H1 (cell line): ENCODE results near the gene PHYH. TPM values are rescaled to one million over a fixed set of nuclear protein-coding genes. Genes with fewer than 3 reads are reported as not detected.

Source experiments
- CTCF ChIA-PET: fragments of 300-600 bp; sonication (Branson Sonifier 250); formaldehyde crosslinking; loops from one replicate; lab custom pipeline; 2021; ENCODE audit not compliant: partially characterized antibody; lab: Charles Lee
- POLR2A ChIA-PET: fragments of 300-600 bp; sonication (Branson Sonifier 250); formaldehyde crosslinking; loops from one replicate; lab custom pipeline; 2021; ENCODE audit warnings: inconsistent platforms; ENCODE audit not compliant: partially characterized antibody; lab: Charles Lee
- DNase-seq, 2 experiments: peaks; one replicate each; pipeline versions ENCODE4 v3.0.0 to v3.0.0-alpha.2; 2010 to 2022; ENCODE audit warnings: low spot score in 2 of 2, low read depth in 1 of 2, mixed read lengths in 1 of 2
- FAIRE-seq: peaks from 2 replicates; lab custom pipeline; 2011; peaks lifted over from hg19 to GRCh38; lab: Jason Lieb, UNC
- H2AFZ ChIP-seq: 2 replicates; pipeline ENCODE4 v1.8.1; 2012; ENCODE audit warnings: low read length, inconsistent platforms
- H2AK5ac ChIP-seq: 2 replicates; pipeline ENCODE4 v1.6.1; 2013; ENCODE audit warnings: low read depth, low read length
- H2BK120ac ChIP-seq: replicated peaks from 2 replicates; pipeline ENCODE3; 2013; ENCODE audit warnings: low read depth, low read length, inconsistent platforms
- H2BK12ac ChIP-seq: 2 replicates; pipeline ENCODE4 v1.6.1; 2013; ENCODE audit warnings: low read depth, low read length
- H2BK15ac ChIP-seq: 2 replicates; pipeline ENCODE4 v1.6.1; 2013; ENCODE audit warnings: low read length
- H2BK20ac ChIP-seq: 2 replicates; pipeline ENCODE4 v1.6.1; 2013; ENCODE audit warnings: low read length
- H2BK5ac ChIP-seq: 2 replicates; pipeline ENCODE4 v1.6.1; 2013; ENCODE audit warnings: low read depth, low read length
- H3K14ac ChIP-seq: 2 replicates; pipeline ENCODE4 v1.6.1; 2013; ENCODE audit warnings: inconsistent platforms; ENCODE audit not compliant: insufficient read length
- H3K18ac ChIP-seq: 2 replicates; pipeline ENCODE4 v1.6.1; 2013; ENCODE audit warnings: low read length; ENCODE audit errors: extremely low read depth
- H3K23ac ChIP-seq: 2 replicates; pipeline ENCODE4 v1.6.1; 2013; ENCODE audit warnings: inconsistent platforms; ENCODE audit not compliant: insufficient read length
- H3K23me2 ChIP-seq: 2 replicates; pipeline ENCODE4 v1.6.1; 2013; ENCODE audit warnings: low read depth, low read length
- H3K27ac ChIP-seq: 2 replicates; pipeline ENCODE4 v1.6.1; 2011; ENCODE audit warnings: low read depth, low read length, inconsistent platforms
- H3K27me3 ChIP-seq, 4 experiments: replicated peaks in 1 of 4; 1 replicate in 1 of 4; 2 replicates in 3 of 4; pipeline versions ENCODE4 v1.6.1 to v1.8.1; 2011 to 2013; ENCODE audit warnings: low read length in 3 of 4, mild to moderate bottlenecking in 3 of 4, inconsistent platforms in 2 of 4, mixed read lengths in 2 of 4, moderate library complexity in 1 of 4; ENCODE audit not compliant: control insufficient read depth in 3 of 4, insufficient read depth in 3 of 4; ENCODE audit errors: extremely low read depth in 1 of 4
- H3K36me3 ChIP-seq, 4 experiments: 2 replicates each; pipeline versions ENCODE4 v1.6.1 to v1.8.1; 2011 to 2013; ENCODE audit warnings: mild to moderate bottlenecking in 4 of 4, low read length in 3 of 4, moderate library complexity in 2 of 4, control low read depth in 1 of 4, inconsistent platforms in 1 of 4; ENCODE audit not compliant: insufficient read depth in 4 of 4, control insufficient read depth in 2 of 4
- H3K4ac ChIP-seq: replicated peaks from 2 replicates; pipeline ENCODE3; 2013; ENCODE audit warnings: low read length, low read depth, mixed read lengths, inconsistent platforms; ENCODE audit not compliant: insufficient read length
- H3K4me1 ChIP-seq, 4 experiments: replicated peaks in 1 of 4; 1 replicate in 1 of 4; 2 replicates in 3 of 4; pipeline versions ENCODE4 v1.6.1 to v1.8.1; 2011 to 2013; ENCODE audit warnings: low read length in 3 of 4, inconsistent platforms in 2 of 4, mixed read lengths in 1 of 4; ENCODE audit not compliant: insufficient read depth in 4 of 4, control insufficient read depth in 3 of 4
- H3K4me2 ChIP-seq, 2 experiments: 2 replicates each; pipeline versions ENCODE4 v1.6.1 to v1.8.1; 2011 to 2013; ENCODE audit warnings: low read depth in 2 of 2, low read length in 2 of 2, control low read depth in 1 of 2, inconsistent platforms in 1 of 2, mild to moderate bottlenecking in 1 of 2; ENCODE audit not compliant: insufficient read depth in 1 of 2
- H3K4me3 ChIP-seq, 4 experiments: fragments of 200-600, 300-600 bp in 1 of 4; sonication (generic), shearing (Covaris generic), sonication (Bioruptor Twin) in 1 of 4; 2 replicates each; pipeline versions ENCODE4 v1.5.1 to v1.8.1; 2011 to 2016; ENCODE audit warnings: low read length in 4 of 4, low read depth in 3 of 4, control low read depth in 2 of 4, inconsistent platforms in 2 of 4, mild to moderate bottlenecking in 2 of 4, mixed read lengths in 1 of 4, moderate library complexity in 1 of 4; ENCODE audit not compliant: insufficient read depth in 2 of 4; ENCODE audit errors: extremely low read depth in 1 of 4
- H3K56ac ChIP-seq: replicated peaks from 2 replicates; pipeline ENCODE3; 2013; ENCODE audit warnings: low read depth, mild to moderate bottlenecking, mixed read lengths, low read length, inconsistent platforms; ENCODE audit not compliant: insufficient read length
- H3K79me1 ChIP-seq: 2 replicates; pipeline ENCODE4 v1.6.1; 2013; ENCODE audit warnings: low read depth, low read length, control low read depth
- H3K79me2 ChIP-seq, 2 experiments: 2 replicates each; pipeline versions ENCODE4 v1.6.1 to v1.8.1; 2012 to 2013; ENCODE audit warnings: low read length in 2 of 2, mild to moderate bottlenecking in 2 of 2, inconsistent platforms in 1 of 2; ENCODE audit not compliant: insufficient read depth in 2 of 2, control insufficient read depth in 1 of 2
- H3K9ac ChIP-seq, 4 experiments: replicated peaks in 1 of 4; 1 replicate in 1 of 4; 2 replicates in 3 of 4; pipeline versions ENCODE4 v1.6.1 to v1.8.1; 2011 to 2013; ENCODE audit warnings: low read depth in 3 of 4, low read length in 3 of 4, control low read depth in 2 of 4, mild to moderate bottlenecking in 2 of 4, moderate library complexity in 2 of 4, inconsistent platforms in 1 of 4; ENCODE audit errors: extremely low read depth in 1 of 4
- H3K9me3 ChIP-seq, 2 experiments: 2 replicates each; pipeline versions ENCODE4 v1.6.1 to v1.8.1; 2012 to 2013; ENCODE audit warnings: mild to moderate bottlenecking in 2 of 2, moderate library complexity in 2 of 2, control low read depth in 1 of 2, inconsistent platforms in 1 of 2, low read depth in 1 of 2, low read length in 1 of 2, mixed read lengths in 1 of 2; ENCODE audit not compliant: insufficient read depth in 2 of 2
- H4K20me1 ChIP-seq, 2 experiments: replicated peaks in 1 of 2; 2 replicates each; pipeline versions ENCODE3 to v1.8.1; 2011 to 2013; ENCODE audit warnings: inconsistent platforms in 2 of 2, low read length in 2 of 2, mild to moderate bottlenecking in 1 of 2; ENCODE audit not compliant: insufficient read depth in 2 of 2, control insufficient read depth in 1 of 2
- H4K5ac ChIP-seq: 2 replicates; pipeline ENCODE4 v1.6.1; 2013; ENCODE audit warnings: low read length, low read depth, mixed read lengths, inconsistent platforms; ENCODE audit not compliant: insufficient read length
- H4K8ac ChIP-seq: 2 replicates; pipeline ENCODE4 v1.8.0; 2013; ENCODE audit warnings: mild to moderate bottlenecking, moderate library complexity, low read length, inconsistent platforms; ENCODE audit not compliant: insufficient read depth; ENCODE audit errors: extremely low read depth
- H4K91ac ChIP-seq: replicated peaks from 2 replicates; pipeline ENCODE3; 2013; ENCODE audit warnings: low read length, mixed read lengths, inconsistent platforms; ENCODE audit not compliant: insufficient read length
- CREB1 ChIP-seq: IDR thresholded peaks from 2 replicates; pipeline ENCODE4 v1.6.1; 2012; ENCODE audit warnings: inconsistent platforms
- CTBP2 ChIP-seq: IDR thresholded peaks from 2 replicates; pipeline ENCODE4 v1.7.0; 2011; ENCODE audit warnings: borderline replicate concordance, mild to moderate bottlenecking, moderate library complexity, mixed read lengths, low read length; ENCODE audit not compliant: insufficient read depth, insufficient read length
- EGR1 ChIP-seq: IDR thresholded peaks from 2 replicates; pipeline ENCODE4 v1.6.1; 2011; ENCODE audit warnings: low read depth, low read length, borderline replicate concordance
- EP300 ChIP-seq, 2 experiments: IDR thresholded peaks; 1 replicate in 1 of 2; 2 replicates in 1 of 2; pipeline ENCODE4 v1.6.1; 2011 to 2012; ENCODE audit warnings: low read depth in 2 of 2, low read length in 2 of 2, mild to moderate bottlenecking in 2 of 2, borderline replicate concordance in 1 of 2, inconsistent platforms in 1 of 2, moderate library complexity in 1 of 2
- EZH2 ChIP-seq: fragments of 200-600 bp; sonication (generic); IDR thresholded peaks from 2 replicates; pipeline ENCODE4 v1.7.1; 2012; ENCODE audit warnings: low read depth, mild to moderate bottlenecking, moderate library complexity, low read length, inconsistent platforms; ENCODE audit not compliant: severe bottlenecking
- JUN ChIP-seq: IDR thresholded peaks from 2 replicates; pipeline ENCODE4 v1.6.1; 2011; ENCODE audit warnings: low read depth, mild to moderate bottlenecking, improper control_type of control experiment, low read length
- POLR2A ChIP-seq, 2 experiments: IDR thresholded peaks; 1 replicate in 1 of 2; 2 replicates in 1 of 2; pipeline ENCODE4 v1.6.1; 2011; ENCODE audit warnings: low read depth in 2 of 2, low read length in 2 of 2, mild to moderate bottlenecking in 2 of 2; ENCODE audit errors: control extremely low read depth in 1 of 2
- POLR2AphosphoS5 ChIP-seq: IDR thresholded peaks from 2 replicates; pipeline ENCODE4 v1.6.1; 2011; ENCODE audit warnings: low read depth, low read length
- RAD21 ChIP-seq, 2 experiments: IDR thresholded peaks in 1 of 2; conservative IDR thresholded peaks in 1 of 2; 2 replicates each; pipeline ENCODE4 v1.6.1; 2011; ENCODE audit warnings: low read depth in 2 of 2, low read length in 2 of 2, improper control_type of control experiment in 1 of 2, inconsistent platforms in 1 of 2, mild to moderate bottlenecking in 1 of 2, moderate library complexity in 1 of 2
- SIX5 ChIP-seq: IDR thresholded peaks from 2 replicates; pipeline ENCODE4 v1.6.1; 2011; ENCODE audit warnings: mild to moderate bottlenecking, low read depth, low read length
- SP1 ChIP-seq: IDR thresholded peaks from 2 replicates; pipeline ENCODE4 v1.6.1; 2011; ENCODE audit warnings: low read depth, low read length
- SP4 ChIP-seq: IDR thresholded peaks from 2 replicates; pipeline ENCODE4 v1.6.1; 2012; ENCODE audit warnings: low read length, inconsistent platforms
- WGBS, 2 experiments: shearing (Covaris generic) in 1 of 2; methylation state at CpG; one replicate each; pipeline versions ENCODE4 v1.1.6 to v1.1.7; 2013 to 2015; ENCODE audit warnings: low lambda C conversion rate in 2 of 2, mixed read lengths in 2 of 2, inconsistent platforms in 1 of 2, low coverage in 1 of 2, missing lambda C conversion rate in 1 of 2; ENCODE audit not compliant: insufficient replicate concordance in 2 of 2, insufficient coverage in 1 of 2, insufficient read length in 1 of 2; ENCODE audit errors: extremely low coverage in 1 of 2, missing lambda C conversion rate in 1 of 2; 5-methylcytosine and 5-hydroxymethylcytosine counted together
- polyA plus RNA-seq, 7 experiments: library from polyadenylated mRNA; depleted of rRNA in 3 of 7; stranded (reverse) in 5 of 7; unstranded in 2 of 7; fragments of >200 nt in 5 of 7; fragments of 200-250 nt in 2 of 7; gene quantifications; 1 replicate in 5 of 7; 2 replicates in 1 of 7; 4 replicates in 1 of 7; pipeline versions ENCODE4 v1.2.1 to v1.2.3, GENCODE V29; 2011 to 2013; ENCODE audit warnings: missing spikeins in 2 of 7, mixed read lengths in 2 of 7
- total RNA-seq: library from RNA; stranded (reverse); fragmentation: NEBNext Ultra II Directional; extraction: Animal tissue kit (Norgen Biotek cat#: 25700); gene quantifications from 2 replicates; pipeline ENCODE4 v1.2.1, GENCODE V29; 2021
- TF ChIP-seq, protein P1 (sequence below): IDR thresholded peaks from 2 replicates; pipeline ENCODE4 v1.6.1; 2011; ENCODE audit warnings: low read depth, mild to moderate bottlenecking, low read length; ENCODE audit not compliant: insufficient read depth
- TF ChIP-seq, protein P2 (sequence below): IDR thresholded peaks from 2 replicates; pipeline ENCODE4 v1.6.1; 2012; ENCODE audit warnings: inconsistent platforms

Gene PHYH
- total and polyA plus RNA-seq, 2 of the 8 experiments (the other 6 are each of a cell fraction or from before 2014, with no cell fraction given) = 22.0 to 22.7 TPM

DNA sequence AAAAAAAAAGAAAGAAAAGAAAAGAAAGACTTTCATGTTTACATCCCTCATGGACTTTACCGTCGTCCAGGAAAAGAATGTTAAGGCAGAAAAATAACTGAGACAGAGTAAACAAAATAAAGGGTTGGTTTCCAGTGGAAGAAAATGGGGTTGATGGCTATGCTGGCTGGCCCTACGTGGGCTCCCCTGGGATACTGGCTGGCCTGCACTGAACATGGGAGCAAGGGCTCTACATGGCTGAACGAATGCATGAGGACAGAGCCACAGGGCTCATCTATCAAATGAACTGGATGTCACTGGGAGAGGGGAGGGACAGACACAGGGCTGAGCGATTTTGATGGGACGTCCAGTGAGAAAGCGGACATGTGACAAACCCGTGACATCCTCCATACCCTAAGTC is 63.2 kb downstream of the PHYH start:
- CTCF ChIA-PET = interaction anchor here (1.0 kb wide), 1 partner anchor 30 kb away, joined by 3 read pairs; no protein-coding TSS in a partner anchor
- Histone ChIP-seq H2BK15ac (no peak overlapping the region), H3K9me3 (no peaks in the 10 kb centered on the region), H3K27ac (no peak overlapping the region), H3K79me1 (no peaks in the 10 kb centered on the region), H2AFZ (no peak overlapping the region), H3K27me3 (no peaks in the 10 kb centered on the region), H3K18ac (no peak overlapping the region), H3K4me2 (no peak overlapping the region), H3K4ac (no peak overlapping the region), H3K23me2 (peaks cover 2% of the 10 kb centered on the region; the same call in 1 of the 2 replicates), H2BK5ac (no peak overlapping the region), H3K9ac (no peak overlapping the region), H4K20me1 (no peaks in the 10 kb centered on the region), H4K8ac (no peak overlapping the region), H3K23ac (no peak overlapping the region), H3K36me3 (no peaks in the 10 kb centered on the region), H3K56ac (no peak overlapping the region), H3K14ac (no peak overlapping the region), H4K5ac (no peak overlapping the region), H2AK5ac (no peak overlapping the region), H4K91ac (no peak overlapping the region), H3K4me1 (peaks cover 4 to 16% (median 10%) of the 10 kb centered on the region in 4 experiments), H3K79me2 (no peaks in the 10 kb centered on the region), H2BK120ac (no peak overlapping the region), H2BK20ac (no peak overlapping the region), H2BK12ac (no peak overlapping the region), H3K4me3 (no peak overlapping the region)
- FAIRE-seq = no peak
- no peak for DNase-seq
- 93% methylated on average over 8 of the region's 8 CpGs; no CpG with 5 or more reads in 1 of the 2 experiments for WGBS, 2 experiments
- POLR2A ChIA-PET = no interaction called here
- TF ChIP-seq CTBP2 = no peak
- TF ChIP-seq, protein P1, sequence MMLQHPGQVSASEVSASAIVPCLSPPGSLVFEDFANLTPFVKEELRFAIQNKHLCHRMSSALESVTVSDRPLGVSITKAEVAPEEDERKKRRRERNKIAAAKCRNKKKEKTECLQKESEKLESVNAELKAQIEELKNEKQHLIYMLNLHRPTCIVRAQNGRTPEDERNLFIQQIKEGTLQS = no peak
- TF ChIP-seq, protein P2, sequence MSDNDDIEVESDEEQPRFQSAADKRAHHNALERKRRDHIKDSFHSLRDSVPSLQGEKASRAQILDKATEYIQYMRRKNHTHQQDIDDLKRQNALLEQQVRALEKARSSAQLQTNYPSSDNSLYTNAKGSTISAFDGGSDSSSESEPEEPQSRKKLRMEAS = no peak
- TF ChIP-seq EGR1 = no peak
- no peak for TF ChIP-seq SIX5
- no peak for TF ChIP-seq JUN
- TF ChIP-seq POLR2A (IDR thresholded peaks at IDR 0.05; ENCODE audit: control extremely low read depth in 1 of 2, low read depth in 2 of 2, low read length in 2 of 2) = no peak
- no peak for TF ChIP-seq EP300 (IDR thresholded peaks at IDR 0.05; ENCODE audit: borderline replicate concordance in 1 of 2, low read depth in 2 of 2, low read length in 2 of 2)
- TF ChIP-seq EZH2 = no peak
- TF ChIP-seq SP1 = no peak
- TF ChIP-seq POLR2AphosphoS5 = no peak
- no peak for TF ChIP-seq RAD21 (IDR thresholded peaks at IDR 0.05 in 1 of 2, conservative IDR thresholded peaks at IDR 0.05 in 1 of 2; ENCODE audit: low read depth in 2 of 2, low read length in 2 of 2)
- no peak for TF ChIP-seq CREB1
- TF ChIP-seq SP4 = no peak
